Right atrium auricular region (tissue), 2 donors: ENCODE data around the gene NEDD4L. TPM values are rescaled to one million over a fixed set of nuclear protein-coding genes. Genes with fewer than 3 reads are reported as not detected.

ENCODE experiments used
- DNase-seq: peaks from one replicate; pipeline ENCODE4 v3.0.0-alpha.2; 2019; ENCODE audit warnings: low spot score
- H3K27ac ChIP-seq, 2 donors: fragments of 200-600 bp; sonication (generic); 1 replicate in 1 of 2; 2 replicates in 1 of 2; pipeline ENCODE4 v1.5.1; 2016 to 2019
- H3K27me3 ChIP-seq, 2 donors: fragments of 200-600 bp; sonication (generic); one replicate each; pipeline versions ENCODE4 v1.5.1 to v1.6.0; 2017 to 2019
- H3K36me3 ChIP-seq: fragments of 200-600 bp; sonication (generic); one replicate; pipeline ENCODE4 v1.5.1; 2016
- H3K4me1 ChIP-seq, 2 donors: fragments of 200-600 bp; sonication (generic); one replicate each; pipeline versions ENCODE4 v1.5.1 to v1.6.0; 2017 to 2019
- H3K4me3 ChIP-seq, 2 donors: fragments of 200-600 bp; sonication (generic); 1 replicate in 1 of 2; 2 replicates in 1 of 2; pipeline ENCODE4 v1.5.1; 2017 to 2019; ENCODE audit warnings: mild to moderate bottlenecking in 1 of 2, moderate library complexity in 1 of 2
- H3K9me3 ChIP-seq, 2 donors: fragments of 200-600 bp; sonication (generic); one replicate each; pipeline ENCODE4 v1.5.1; 2019
- CTCF ChIP-seq, 2 donors: fragments of 200-600 bp; sonication (generic); IDR thresholded peaks; one replicate each; pipeline ENCODE4 v1.5.1; 2019; ENCODE audit warnings: antibody characterized with exemption in 2 of 2
- total RNA-seq, 2 donors: library from RNA; depleted of rRNA; stranded (reverse); fragments of >200 nt; gene quantifications; one replicate each; pipeline ENCODE4 v1.1.0, GENCODE V29; 2016

Gene NEDD4L
- total RNA-seq, 2 donors from 2014 or later = 45.0 to 68.0 TPM

- H3K27me3 ChIP-seq = no peaks in the 10 kb centered on the region
- no peak for TF ChIP-seq CTCF (IDR thresholded peaks at IDR 0.05)
- no peaks in the 10 kb centered on the region for H3K4me1 ChIP-seq
- no peaks in the 10 kb centered on the region for H3K36me3 ChIP-seq
- DNase-seq = no peak
- no peaks in the 10 kb centered on the region for H3K9me3 ChIP-seq
- no peak overlapping the region for H3K27ac ChIP-seq
- H3K4me3 ChIP-seq = no peak overlapping the region
Observed at GRCh38 chr18:58234359-58234741, 190.3 kb downstream of the NEDD4L start.

GRCh38 chr18:58235001-58235436, 191.0 kb downstream of the NEDD4L start:
- Histone ChIP-seq H3K36me3 (no peaks in the 10 kb centered on the region), H3K4me3 (no peak overlapping the region), H3K9me3 (no peaks in the 10 kb centered on the region), H3K27me3 (no peaks in the 10 kb centered on the region), H3K4me1 (no peaks in the 10 kb centered on the region), H3K27ac (no peak overlapping the region)
- no peak for TF ChIP-seq CTCF (IDR thresholded peaks at IDR 0.05)
- no peak for DNase-seq

- H3K9me3 ChIP-seq = no peaks in the 10 kb centered on the region
- H3K27ac ChIP-seq = no peak overlapping the region
- no peaks in the 10 kb centered on the region for H3K36me3 ChIP-seq
- H3K4me1 ChIP-seq = peaks cover 0 to 11% of the 10 kb centered on the region in 2 donors
- no peak for TF ChIP-seq CTCF (IDR thresholded peaks at IDR 0.05)
- H3K27me3 ChIP-seq = no peaks in the 10 kb centered on the region
- H3K4me3 ChIP-seq = no peak overlapping the region
- DNase-seq = no peak
Observed at GRCh38 chr18:58239879-58240278, 195.9 kb downstream of the NEDD4L start.

GRCh38 chr18:58241026-58241679, 197.1 kb downstream of the NEDD4L start:
- Histone ChIP-seq H3K9me3 (no peaks in the 10 kb centered on the region), H3K36me3 (no peaks in the 10 kb centered on the region), H3K27me3 (no peaks in the 10 kb centered on the region), H3K4me1 (peaks cover 0 to 11% of the 10 kb centered on the region in 2 donors), H3K27ac (no peak overlapping the region), H3K4me3 (no peak overlapping the region)
- TF ChIP-seq CTCF (IDR thresholded peaks at IDR 0.05) = no peak
- DNase-seq = no peak

- no peak for DNase-seq
- no peaks in the 10 kb centered on the region for H3K27me3 ChIP-seq
- peaks cover 0 to 14% of the 10 kb centered on the region in 2 donors for H3K4me1 ChIP-seq
- no peaks in the 10 kb centered on the region for H3K9me3 ChIP-seq
- TF ChIP-seq CTCF (IDR thresholded peaks at IDR 0.05) = no peak
- no peaks in the 10 kb centered on the region for H3K36me3 ChIP-seq
- no peak overlapping the region for H3K27ac ChIP-seq
- no peak overlapping the region for H3K4me3 ChIP-seq
Observed at GRCh38 chr18:58241877-58242276, 197.9 kb downstream of the NEDD4L start.

GRCh38 chr18:58242435-58242834, 198.4 kb downstream of the NEDD4L start:
- no peak for DNase-seq
- H3K4me3 ChIP-seq = no peak overlapping the region
- H3K9me3 ChIP-seq = no peaks in the 10 kb centered on the region
- no peak overlapping the region for H3K27ac ChIP-seq
- H3K36me3 ChIP-seq = no peaks in the 10 kb centered on the region
- peaks cover 0 to 20% of the 10 kb centered on the region in 2 donors for H3K4me1 ChIP-seq
- no peaks in the 10 kb centered on the region for H3K27me3 ChIP-seq
- TF ChIP-seq CTCF (IDR thresholded peaks at IDR 0.05) = no peak
